ENCODE results near the gene LRCH3.
"Not testable (repeated sequence)": the region's sequence is repeated elsewhere in the genome, so short reads cannot be mapped to it uniquely, and the experiment has no call there.

DNA sequence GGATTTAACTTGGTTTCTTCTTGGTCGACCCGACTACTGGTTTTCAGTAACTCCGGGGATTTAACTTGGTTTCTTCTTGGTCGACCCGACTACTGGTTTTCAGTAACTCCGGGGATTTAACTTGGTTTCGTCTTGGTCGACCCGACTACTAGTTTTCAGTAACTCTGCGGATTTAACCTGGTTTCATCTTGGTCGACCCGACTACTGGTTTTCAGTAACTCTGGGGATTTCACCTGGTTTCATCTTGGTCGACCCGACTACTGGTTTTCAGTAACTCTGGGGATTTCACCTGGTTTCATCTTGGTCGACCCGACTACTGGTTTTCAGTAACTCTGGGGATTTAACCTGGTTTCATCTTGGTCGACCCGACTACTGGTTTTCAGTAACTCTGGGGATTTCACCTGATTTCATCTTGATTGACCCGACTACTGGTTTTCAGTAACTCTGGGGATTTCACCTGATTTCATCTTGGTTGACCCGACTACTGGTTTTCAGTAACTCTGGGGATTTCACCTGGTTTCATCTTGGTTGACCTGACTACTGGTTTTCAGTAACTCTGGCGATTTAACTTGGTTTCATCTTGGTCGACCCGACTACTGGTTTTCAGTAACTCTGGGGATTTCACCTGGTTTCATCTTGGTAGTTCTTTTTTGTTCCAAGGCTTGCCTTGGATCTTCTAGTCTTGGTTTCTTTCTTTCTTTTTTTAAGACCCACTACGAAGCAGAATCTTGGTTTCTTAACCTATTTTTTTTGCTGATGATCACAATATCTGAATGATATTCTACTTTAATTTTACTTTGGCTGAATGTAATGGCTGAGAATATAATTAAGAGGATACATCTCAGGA is 130.6 kb downstream of the LRCH3 start:
- TF ChIP-seq, protein P1, sequence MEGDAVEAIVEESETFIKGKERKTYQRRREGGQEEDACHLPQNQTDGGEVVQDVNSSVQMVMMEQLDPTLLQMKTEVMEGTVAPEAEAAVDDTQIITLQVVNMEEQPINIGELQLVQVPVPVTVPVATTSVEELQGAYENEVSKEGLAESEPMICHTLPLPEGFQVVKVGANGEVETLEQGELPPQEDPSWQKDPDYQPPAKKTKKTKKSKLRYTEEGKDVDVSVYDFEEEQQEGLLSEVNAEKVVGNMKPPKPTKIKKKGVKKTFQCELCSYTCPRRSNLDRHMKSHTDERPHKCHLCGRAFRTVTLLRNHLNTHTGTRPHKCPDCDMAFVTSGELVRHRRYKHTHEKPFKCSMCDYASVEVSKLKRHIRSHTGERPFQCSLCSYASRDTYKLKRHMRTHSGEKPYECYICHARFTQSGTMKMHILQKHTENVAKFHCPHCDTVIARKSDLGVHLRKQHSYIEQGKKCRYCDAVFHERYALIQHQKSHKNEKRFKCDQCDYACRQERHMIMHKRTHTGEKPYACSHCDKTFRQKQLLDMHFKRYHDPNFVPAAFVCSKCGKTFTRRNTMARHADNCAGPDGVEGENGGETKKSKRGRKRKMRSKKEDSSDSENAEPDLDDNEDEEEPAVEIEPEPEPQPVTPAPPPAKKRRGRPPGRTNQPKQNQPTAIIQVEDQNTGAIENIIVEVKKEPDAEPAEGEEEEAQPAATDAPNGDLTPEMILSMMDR (conservative IDR thresholded peaks at IDR 0.05; ENCODE audit: low read depth, low read length), result not testable (repeated sequence)
- not testable (repeated sequence) for TF ChIP-seq EZH2 (IDR thresholded peaks at IDR 0.05; ENCODE audit: low read length, unreplicated experiment); EZH2phosphoT487 (IDR thresholded peaks at IDR 0.05; ENCODE audit: borderline replicate concordance, low read length)

Data from PC-3 (cell line).